ENCODE measurements around the gene IL31.

Gene IL31

DNA sequence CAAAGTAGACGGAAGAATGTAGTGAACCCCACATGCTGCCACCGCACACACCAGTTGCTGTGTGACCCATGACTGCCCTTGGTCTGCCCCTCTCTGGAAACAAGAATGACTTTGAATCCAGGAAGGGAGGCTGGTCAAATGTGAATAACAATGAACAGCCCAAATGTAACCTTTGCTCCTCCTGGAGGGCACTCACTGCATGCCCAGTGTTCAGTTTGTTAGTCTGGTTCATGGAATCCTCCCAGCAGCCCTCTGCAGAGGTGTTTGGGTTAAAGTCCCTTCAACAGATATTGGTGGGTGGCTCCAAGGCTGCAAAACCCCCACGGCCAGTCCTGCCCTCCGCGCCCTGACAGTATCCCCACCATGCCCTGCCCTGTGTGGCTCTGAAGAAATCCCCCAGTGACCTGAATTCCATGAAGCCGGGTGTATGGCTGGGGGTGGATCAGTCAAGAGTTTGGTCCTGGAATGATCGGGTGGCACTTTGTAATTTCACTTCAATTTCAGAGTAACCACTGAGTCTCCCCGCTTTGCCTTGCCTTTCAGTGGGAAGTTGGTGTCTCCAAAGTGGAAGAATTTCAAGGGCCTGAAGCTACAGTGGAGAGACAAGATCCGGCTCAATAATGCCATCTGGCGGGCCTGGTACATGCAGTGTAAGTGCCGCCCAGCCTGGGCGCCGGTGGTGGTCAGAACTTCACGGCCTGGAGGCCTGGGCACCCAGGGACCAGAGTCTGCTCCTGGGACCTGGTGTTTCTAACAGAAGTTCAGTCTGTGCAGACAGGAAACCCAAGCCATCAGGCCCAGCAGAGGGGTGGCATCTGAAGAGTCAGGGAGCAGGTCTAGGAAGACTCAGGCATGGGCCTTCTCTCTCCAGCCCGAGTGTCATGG lies 47.1 kb downstream of the IL31 start:
- no peak for DNase-seq

DNA sequence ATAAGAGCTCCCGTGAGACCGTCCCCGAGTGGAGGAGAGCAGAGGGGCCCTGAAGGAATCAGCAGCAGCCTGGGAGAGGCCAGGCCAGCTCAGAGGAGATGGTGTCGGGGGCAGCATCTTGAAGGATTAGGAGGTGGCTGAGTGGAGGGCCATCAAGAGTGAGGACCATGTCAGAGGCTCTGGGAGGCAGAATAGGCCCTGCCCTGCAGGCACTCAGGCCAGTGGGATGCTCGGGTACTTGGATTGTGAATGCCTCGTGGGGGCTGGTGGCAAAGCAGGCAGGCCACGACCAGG lies 47.7 kb downstream of the IL31 start:
- no peak for DNase-seq

DNA sequence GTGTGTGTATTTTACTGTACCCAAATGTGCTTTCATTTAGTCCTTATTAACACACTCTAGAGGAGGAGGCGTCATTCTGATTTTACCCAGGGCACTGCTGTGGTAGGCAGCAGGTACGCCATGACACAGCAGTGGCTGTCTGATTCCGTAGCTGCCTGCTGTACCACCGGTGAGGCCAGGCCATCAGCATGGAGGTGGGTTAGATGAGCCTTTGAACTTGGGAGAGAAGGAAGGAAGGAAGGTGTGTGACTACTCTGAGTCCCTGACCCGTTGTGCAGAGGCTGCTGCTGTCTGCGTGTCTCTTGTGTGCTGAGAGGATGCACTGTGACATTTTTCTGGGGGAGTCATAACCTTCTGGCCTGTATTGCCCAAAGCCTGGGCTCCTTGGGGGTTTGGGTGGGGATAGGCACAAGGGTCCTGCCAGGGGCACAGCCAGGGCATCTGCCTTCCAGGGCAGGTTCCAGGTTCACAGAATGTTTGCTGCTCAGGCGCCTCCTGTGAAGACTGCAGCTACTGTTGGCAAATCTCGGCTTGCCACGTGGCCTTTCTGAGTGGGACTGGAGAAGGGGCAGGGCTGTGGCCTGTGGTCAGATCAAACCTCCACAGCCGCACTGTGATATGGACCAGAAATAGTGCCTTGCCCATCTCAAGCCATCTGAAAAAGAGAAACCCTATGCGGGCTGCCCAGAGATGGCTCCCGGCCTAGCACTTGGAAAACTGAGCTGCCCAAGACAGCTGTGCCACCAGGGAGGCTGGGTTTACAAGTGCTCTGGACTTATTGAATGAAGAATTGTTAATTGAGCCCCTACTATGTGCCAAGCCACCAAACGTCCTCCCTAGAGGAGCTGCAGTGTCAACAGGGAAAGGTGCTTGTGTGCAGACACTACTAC lies 48.3 kb downstream of the IL31 start:
- DNase-seq: no peak

- DNase-seq: no peak
Measured at GRCh38 chr12:122124370-122124769, 49.7 kb downstream of the IL31 start.

GRCh38 chr12:122123761-122124145 lies 50.3 kb downstream of the IL31 start:
- DNase-seq: no peak

DNA sequence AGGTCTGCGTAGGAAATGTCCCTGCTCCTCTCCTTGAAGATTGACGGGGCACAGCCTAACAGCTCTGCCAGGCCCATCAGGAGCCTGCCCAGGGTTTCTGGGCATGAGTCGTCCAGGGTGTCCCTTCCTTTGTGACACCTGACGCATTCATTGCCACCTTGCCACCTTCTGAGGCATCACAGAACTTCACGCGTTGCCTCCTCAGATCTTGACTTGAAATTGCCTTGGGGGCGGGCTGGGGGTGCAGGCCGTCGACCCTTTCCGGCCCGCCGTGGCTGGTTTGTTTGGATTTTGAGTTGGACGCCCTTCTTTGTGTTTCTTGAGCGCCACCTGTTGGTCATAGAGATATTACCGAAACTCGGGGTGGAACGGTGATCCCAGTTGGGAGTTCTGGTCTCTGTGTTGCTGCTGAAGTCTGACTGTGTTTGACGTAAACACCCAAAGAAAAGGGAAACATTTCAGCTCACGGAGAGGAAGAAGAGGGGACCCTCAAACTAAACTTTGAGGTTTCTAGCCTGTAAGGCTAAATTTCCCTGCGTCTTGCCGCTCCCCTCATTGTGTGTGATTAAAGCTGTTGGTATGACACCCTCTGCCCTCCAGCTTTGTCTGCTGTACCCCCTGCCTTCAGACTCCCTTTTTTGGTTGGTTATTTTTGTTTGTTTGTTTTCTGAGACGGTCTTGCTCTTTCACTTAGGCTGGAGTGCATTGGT lies 50.8 kb downstream of the IL31 start:
- peak; percentile 49 for DNase-seq

Data from NCI-H1105 treated with DMSO at 0.1 percent for 48 hours (cell line).